Activated B cell treated with CpG ODN at 0.5 μM for 24 hours (primary cell): ENCODE results near the gene PLA2G15. TPM values are rescaled to one million over a fixed set of nuclear protein-coding genes. Genes with fewer than 3 reads are reported as not detected.

Experiments used
- ATAC-seq: fragments of 200-7000 bp; cut with Tn5 transposase; one replicate; pipeline ENCODE4 v1.10.0; 2021; ENCODE audit warnings: low read depth, mild to moderate bottlenecking, moderate library complexity
- CTCF ChIA-PET: fragments of 350-600 bp; sonication (Branson Sonifier 250); formaldehyde crosslinking; loops from one replicate; lab custom pipeline; 2021; ENCODE audit warnings: antibody characterized with exemption; lab: Charles Lee
- POLR2A ChIA-PET: fragments of 350-600 bp; sonication (Branson Sonifier 250); formaldehyde crosslinking; loops from one replicate; lab custom pipeline; 2021; ENCODE audit warnings: antibody characterized with exemption; lab: Charles Lee
- DNase-seq: peaks from one replicate; pipeline ENCODE4 v3.0.0; 2022
- H3K27ac Mint-ChIP-seq: one replicate; pipeline ENCODE4 v1.8.0; 2020; ENCODE audit warnings: mixed read lengths
- H3K27me3 Mint-ChIP-seq: one replicate; pipeline ENCODE4 v1.8.0; 2021; ENCODE audit warnings: mixed read lengths
- H3K36me3 Mint-ChIP-seq: one replicate; pipeline ENCODE4 v1.8.0; 2021; ENCODE audit warnings: low read depth, mixed read lengths
- H3K4me1 Mint-ChIP-seq: one replicate; pipeline ENCODE4 v1.8.0; 2021; ENCODE audit warnings: mixed read lengths
- H3K4me3 Mint-ChIP-seq: one replicate; pipeline ENCODE4 v1.8.0; 2020; ENCODE audit warnings: mild to moderate bottlenecking, mixed read lengths
- H3K9me3 Mint-ChIP-seq: one replicate; pipeline ENCODE4 v1.8.0; 2020; ENCODE audit warnings: mixed read lengths
- intact Hi-C: fragments of 100-400 bp; cut with micrococcal nuclease; formaldehyde crosslinking; loops from one replicate; pipeline ENCODE4 v1.15.1; 2024
- total RNA-seq: library from RNA; stranded (reverse); gene quantifications from 2 replicates; pipeline ENCODE4 v1.2.3, GENCODE V29; 2022
- TF ChIP-seq, protein P1 (sequence below): fragments of 200-600 bp; IDR thresholded peaks from one replicate; pipeline ENCODE4 v1.8.0; 2022; ENCODE audit warnings: antibody characterized with exemption, mild to moderate bottlenecking

Gene PLA2G15
- total RNA-seq, 1 donor from 2014 or later, result 8.6 TPM

DNA sequence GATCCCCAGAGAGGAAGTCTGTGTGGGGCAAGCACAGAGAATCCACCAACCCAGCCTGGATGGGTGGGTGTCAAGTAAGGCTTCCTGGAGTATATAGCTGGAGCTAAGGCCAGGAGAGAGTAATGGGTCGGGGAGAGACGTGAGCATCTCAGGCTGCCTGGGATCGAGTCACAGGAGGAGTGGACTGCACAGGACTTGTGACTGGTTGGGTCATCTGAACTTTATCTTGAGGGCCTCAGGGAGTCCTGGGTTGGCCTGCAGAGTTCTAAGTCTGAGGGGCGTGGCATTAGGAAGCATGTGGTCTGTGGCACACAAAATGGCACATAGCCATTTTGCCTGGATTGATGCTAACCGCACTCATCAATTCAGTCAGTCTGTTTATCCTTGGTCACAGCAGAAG lies 1.5 kb downstream of the PLA2G15 start:
- H3K4me1 Mint-ChIP-seq, result peaks cover 41% of the 10 kb centered on the region
- H3K9me3 Mint-ChIP-seq, result no peaks in the 10 kb centered on the region
- intact Hi-C loops, result loop anchor here (5.0 to 10.0 kb wide), 2 partner anchors 198 to 276 kb away; partner anchors contain the start of gene SMPD3
- no peak for DNase-seq
- H3K27me3 Mint-ChIP-seq, result no peaks in the 10 kb centered on the region
- CTCF ChIA-PET, result interaction anchor here (1.2 to 1.4 kb wide), 2 partner anchors 15 to 18 kb away, joined by 3 to 7 read pairs; partner anchors contain the start of gene SLC7A6
- H3K27ac Mint-ChIP-seq, result no peak overlapping the region
- no peak for ATAC-seq
- POLR2A ChIA-PET, result no interaction called here
- peaks cover 11% of the 10 kb centered on the region for H3K36me3 Mint-ChIP-seq
- TF ChIP-seq, protein P1, sequence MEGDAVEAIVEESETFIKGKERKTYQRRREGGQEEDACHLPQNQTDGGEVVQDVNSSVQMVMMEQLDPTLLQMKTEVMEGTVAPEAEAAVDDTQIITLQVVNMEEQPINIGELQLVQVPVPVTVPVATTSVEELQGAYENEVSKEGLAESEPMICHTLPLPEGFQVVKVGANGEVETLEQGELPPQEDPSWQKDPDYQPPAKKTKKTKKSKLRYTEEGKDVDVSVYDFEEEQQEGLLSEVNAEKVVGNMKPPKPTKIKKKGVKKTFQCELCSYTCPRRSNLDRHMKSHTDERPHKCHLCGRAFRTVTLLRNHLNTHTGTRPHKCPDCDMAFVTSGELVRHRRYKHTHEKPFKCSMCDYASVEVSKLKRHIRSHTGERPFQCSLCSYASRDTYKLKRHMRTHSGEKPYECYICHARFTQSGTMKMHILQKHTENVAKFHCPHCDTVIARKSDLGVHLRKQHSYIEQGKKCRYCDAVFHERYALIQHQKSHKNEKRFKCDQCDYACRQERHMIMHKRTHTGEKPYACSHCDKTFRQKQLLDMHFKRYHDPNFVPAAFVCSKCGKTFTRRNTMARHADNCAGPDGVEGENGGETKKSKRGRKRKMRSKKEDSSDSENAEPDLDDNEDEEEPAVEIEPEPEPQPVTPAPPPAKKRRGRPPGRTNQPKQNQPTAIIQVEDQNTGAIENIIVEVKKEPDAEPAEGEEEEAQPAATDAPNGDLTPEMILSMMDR, result no peak
- H3K4me3 Mint-ChIP-seq, result peak overlapping the region; percentile 98

- Mint-ChIP-seq H3K27ac (no peak overlapping the region), H3K4me1 (peaks cover 48% of the 10 kb centered on the region), H3K4me3 (no peak overlapping the region), H3K27me3 (no peaks in the 10 kb centered on the region), H3K9me3 (no peaks in the 10 kb centered on the region), H3K36me3 (peaks cover 14% of the 10 kb centered on the region)
- CTCF ChIA-PET, result no interaction called here
- DNase-seq, result no peak
- intact Hi-C loops, result loop anchor here (5.0 to 10.0 kb wide), 2 partner anchors 197 to 275 kb away; partner anchors contain the start of gene SMPD3
- TF ChIP-seq, protein P1, result no peak
- POLR2A ChIA-PET, result no interaction called here
- no peak for ATAC-seq
Measured at GRCh38 chr16:68247400-68247799, 2.2 kb downstream of the PLA2G15 start.

- Mint-ChIP-seq H3K27ac (no peak overlapping the region), H3K9me3 (no peaks in the 10 kb centered on the region), H3K36me3 (peaks cover 15% of the 10 kb centered on the region), H3K27me3 (no peaks in the 10 kb centered on the region), H3K4me3 (no peak overlapping the region), H3K4me1 (peaks cover 49% of the 10 kb centered on the region)
- ATAC-seq (no peak), DNase-seq (no peak)
- ChIA-PET CTCF (interaction anchor here (0.6 to 1.3 kb wide), 2 partner anchors 14 to 81 kb away, joined by 3 to 4 read pairs; no protein-coding TSS in a partner anchor), POLR2A (no interaction called here)
- TF ChIP-seq, protein P1, result no peak
- intact Hi-C loops, result loop anchor here (5.0 to 10.0 kb wide), 2 partner anchors 197 to 274 kb away; partner anchors contain the start of gene SMPD3
Measured at GRCh38 chr16:68247932-68248331, 2.8 kb downstream of the PLA2G15 start.

GRCh38 chr16:68249371-68249770 lies 4.2 kb downstream of the PLA2G15 start:
- Mint-ChIP-seq H3K4me1 (peaks cover 48% of the 10 kb centered on the region), H3K4me3 (no peak overlapping the region), H3K36me3 (peaks cover 18% of the 10 kb centered on the region), H3K27ac (no peak overlapping the region), H3K27me3 (no peaks in the 10 kb centered on the region), H3K9me3 (no peaks in the 10 kb centered on the region)
- ChIA-PET CTCF (interaction anchor here (1.3 to 1.9 kb wide), 2 partner anchors 12 to 13 kb away, joined by 4 to 7 read pairs; no protein-coding TSS in a partner anchor), POLR2A (no interaction called here)
- no peak for DNase-seq
- no peak for ATAC-seq
- intact Hi-C loops, result loop anchor here (5.0 to 10.0 kb wide), 2 partner anchors 195 to 273 kb away; partner anchors contain the start of gene SMPD3
- TF ChIP-seq, protein P1, result no peak

- H3K27ac Mint-ChIP-seq, result no peak overlapping the region
- intact Hi-C loops, result no loop called here
- POLR2A ChIA-PET, result interaction anchor here (0.7 kb wide), 2 partner anchors 13 to 137 kb away, joined by 3 to 5 read pairs; partner anchors contain the start of gene SLC7A6
Measured at GRCh38 chr16:68250951-68251350, 5.8 kb downstream of the PLA2G15 start.

More at GRCh38 chr16:68250951-68251350, 5.8 kb downstream of the PLA2G15 start:
- no peaks in the 10 kb centered on the region for H3K27me3 Mint-ChIP-seq
- H3K4me3 Mint-ChIP-seq, result no peak overlapping the region
- CTCF ChIA-PET, result interaction anchor here (1.9 kb wide), 1 partner anchor 11 kb away, joined by 7 read pairs; no protein-coding TSS in a partner anchor
- H3K9me3 Mint-ChIP-seq, result no peaks in the 10 kb centered on the region
- no peak for DNase-seq
- H3K4me1 Mint-ChIP-seq, result peaks cover 36% of the 10 kb centered on the region
- H3K36me3 Mint-ChIP-seq, result peaks cover 18% of the 10 kb centered on the region
- no peak for ATAC-seq
- TF ChIP-seq, protein P1, result no peak
